Ishikawa (cell line): Measurements from ENCODE around the gene PPP1R13L.

Experiments
- EP300 ChIP-seq: IDR thresholded peaks from 2 replicates; pipeline ENCODE4 v1.6.1; 2012; ENCODE audit warnings: borderline replicate concordance
- FOXM1 ChIP-seq: IDR thresholded peaks from 2 replicates; pipeline ENCODE4 v1.6.1; 2012; ENCODE audit warnings: low read depth, borderline replicate concordance
- NFIC ChIP-seq: IDR thresholded peaks from 2 replicates; pipeline ENCODE4 v1.6.1; 2012
- RAD21 ChIP-seq: IDR thresholded peaks from 2 replicates; pipeline ENCODE4 v1.6.1; 2012; ENCODE audit warnings: low read depth
- REST ChIP-seq: IDR thresholded peaks from 2 replicates; pipeline ENCODE4 v1.6.1; 2012; ENCODE audit warnings: low read depth, mild to moderate bottlenecking

- TF ChIP-seq FOXM1 (no peak), RAD21 (peak; percentile 32; the same call in 1 of the 2 replicates), NFIC (no peak), REST (no peak), EP300 (no peak)
Measured at GRCh38 chr19:45403781-45404556, 900 bp downstream of the PPP1R13L start.
